Measurements from ENCODE around the gene INTS7. TPM values are rescaled to one million over a fixed set of nuclear protein-coding genes. Genes with fewer than 3 reads are reported as not detected.
"Not testable (repeated sequence)": the region's sequence is repeated elsewhere in the genome, so short reads cannot be mapped to it uniquely, and the experiment has no call there.

INTS7 gene
- total and polyA plus RNA-seq, 8 donors, result 3.1 to 10.1 (median 4.7) TPM

- DNase-seq (peak in 4 of 6 donors; percentile 14 to 60 (median 36)), FAIRE-seq (no peak), ATAC-seq (peak; percentile 30 to 60 (median 54))
- Histone ChIP-seq H3K36me3 (no peaks in the 10 kb centered on the region), H3K27me3 (no peaks in the 10 kb centered on the region), H3K4me3 (no peak overlapping the region), H3K27ac (peak overlapping the region in 2 of 4 donors; percentile 63 to 77), H3K9me3 (no peaks in the 10 kb centered on the region), H3K4me1 (peaks cover 10 to 24% (median 17%) of the 10 kb centered on the region in 3 donors)
- WGBS, 2 donors, result 31 to 38% methylated on average over 5 of the region's 5 CpGs
- intact Hi-C loops (cut with DNase I), result no loop called here
- TF ChIP-seq, protein P1, sequence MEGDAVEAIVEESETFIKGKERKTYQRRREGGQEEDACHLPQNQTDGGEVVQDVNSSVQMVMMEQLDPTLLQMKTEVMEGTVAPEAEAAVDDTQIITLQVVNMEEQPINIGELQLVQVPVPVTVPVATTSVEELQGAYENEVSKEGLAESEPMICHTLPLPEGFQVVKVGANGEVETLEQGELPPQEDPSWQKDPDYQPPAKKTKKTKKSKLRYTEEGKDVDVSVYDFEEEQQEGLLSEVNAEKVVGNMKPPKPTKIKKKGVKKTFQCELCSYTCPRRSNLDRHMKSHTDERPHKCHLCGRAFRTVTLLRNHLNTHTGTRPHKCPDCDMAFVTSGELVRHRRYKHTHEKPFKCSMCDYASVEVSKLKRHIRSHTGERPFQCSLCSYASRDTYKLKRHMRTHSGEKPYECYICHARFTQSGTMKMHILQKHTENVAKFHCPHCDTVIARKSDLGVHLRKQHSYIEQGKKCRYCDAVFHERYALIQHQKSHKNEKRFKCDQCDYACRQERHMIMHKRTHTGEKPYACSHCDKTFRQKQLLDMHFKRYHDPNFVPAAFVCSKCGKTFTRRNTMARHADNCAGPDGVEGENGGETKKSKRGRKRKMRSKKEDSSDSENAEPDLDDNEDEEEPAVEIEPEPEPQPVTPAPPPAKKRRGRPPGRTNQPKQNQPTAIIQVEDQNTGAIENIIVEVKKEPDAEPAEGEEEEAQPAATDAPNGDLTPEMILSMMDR (IDR thresholded peaks at IDR 0.05), result no peak
Observed at GRCh38 chr1:211920141-211920572, 115.2 kb downstream of the INTS7 start.

DNA sequence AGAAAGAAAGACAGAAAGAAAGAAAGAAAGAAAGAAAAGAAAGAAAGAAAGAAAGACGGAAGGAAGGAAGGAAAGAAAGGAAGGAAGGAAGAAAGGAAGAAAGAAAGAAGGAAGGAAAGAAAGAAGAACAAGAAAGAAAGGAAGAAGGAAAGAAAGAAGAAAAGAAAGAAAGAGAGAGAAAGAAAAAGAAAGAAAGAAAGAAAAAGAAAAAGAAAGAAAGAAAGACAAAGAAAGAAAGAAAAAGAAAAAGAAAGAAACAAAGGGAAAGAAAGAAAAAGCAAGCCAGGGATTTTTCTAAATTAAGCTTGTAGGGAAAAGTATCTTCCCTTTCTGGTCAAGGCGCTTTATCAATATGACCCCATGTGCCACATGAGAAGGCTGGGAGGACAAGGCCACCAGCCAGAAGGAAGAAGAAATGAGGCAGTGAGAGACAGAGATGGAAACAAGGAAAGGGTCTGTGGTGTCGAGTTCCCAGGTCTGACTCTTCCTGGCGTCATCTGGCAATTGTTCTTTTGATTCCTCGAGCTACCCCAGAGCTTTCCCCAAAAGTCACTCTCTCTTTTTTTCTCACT is 116.4 kb downstream of the INTS7 start:
- Histone ChIP-seq H3K27me3 (no peaks in the 10 kb centered on the region), H3K4me1 (peaks cover 10 to 24% (median 17%) of the 10 kb centered on the region in 3 donors), H3K9me3 (no peaks in the 10 kb centered on the region), H3K27ac (peak overlapping the region in 2 of 4 donors; percentile 71 to 77), H3K4me3 (no peak overlapping the region), H3K36me3 (no peaks in the 10 kb centered on the region)
- intact Hi-C loops (cut with DNase I), result no loop called here
- no peak for FAIRE-seq
- TF ChIP-seq, protein P1 (IDR thresholded peaks at IDR 0.05), result no peak
- DNase-seq, result no peak
- no peak for ATAC-seq
- 93 to 96% methylated on average over 5 of the region's 5 CpGs for WGBS, 2 donors

- 88 to 91% methylated on average over 3 of the region's 3 CpGs for WGBS, 2 donors
- H3K9me3 ChIP-seq; DNase-seq; H3K4me3 ChIP-seq; intact Hi-C loops (cut with DNase I); FAIRE-seq; H3K27ac ChIP-seq; H3K27me3 ChIP-seq; H3K36me3 ChIP-seq; ATAC-seq: not testable (repeated sequence)
- peaks cover 10 to 24% (median 17%) of the 10 kb centered on the region in 3 donors for H3K4me1 ChIP-seq
Observed at GRCh38 chr1:211916458-211916857, 118.9 kb downstream of the INTS7 start.

DNA sequence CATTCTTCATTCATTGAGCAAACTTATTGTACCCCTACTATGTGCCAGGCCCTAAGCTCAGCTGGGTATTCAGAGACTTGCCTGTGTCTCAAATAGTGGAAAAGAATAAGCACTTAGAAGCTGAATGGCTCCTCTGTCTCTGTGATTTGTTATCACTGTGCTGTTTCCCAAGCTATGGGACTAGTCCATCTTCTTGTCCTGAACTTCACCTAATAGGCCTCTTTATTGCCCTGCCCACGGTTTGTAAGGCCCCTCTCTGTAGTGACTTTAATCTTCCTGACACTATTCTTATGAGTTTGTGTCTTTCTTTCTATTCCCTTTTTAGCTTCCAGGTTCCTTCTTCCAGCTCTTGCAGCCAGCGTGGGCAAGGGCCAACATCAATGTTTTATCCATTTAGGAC is 119.4 kb downstream of the INTS7 start:
- no peak for FAIRE-seq
- no peak overlapping the region for H3K4me3 ChIP-seq
- H3K9me3 ChIP-seq, result no peaks in the 10 kb centered on the region
- TF ChIP-seq, protein P1 (IDR thresholded peaks at IDR 0.05), result no peak
- H3K4me1 ChIP-seq, result peaks cover 10 to 24% (median 17%) of the 10 kb centered on the region in 3 donors
- no peak overlapping the region for H3K27ac ChIP-seq
- no peaks in the 10 kb centered on the region for H3K36me3 ChIP-seq
- intact Hi-C loops (cut with DNase I), result no loop called here
- WGBS, 2 donors, result 66 to 76% methylated on average over 2 of the region's 2 CpGs
- no peak for ATAC-seq
- no peaks in the 10 kb centered on the region for H3K27me3 ChIP-seq
- no peak for DNase-seq

DNA sequence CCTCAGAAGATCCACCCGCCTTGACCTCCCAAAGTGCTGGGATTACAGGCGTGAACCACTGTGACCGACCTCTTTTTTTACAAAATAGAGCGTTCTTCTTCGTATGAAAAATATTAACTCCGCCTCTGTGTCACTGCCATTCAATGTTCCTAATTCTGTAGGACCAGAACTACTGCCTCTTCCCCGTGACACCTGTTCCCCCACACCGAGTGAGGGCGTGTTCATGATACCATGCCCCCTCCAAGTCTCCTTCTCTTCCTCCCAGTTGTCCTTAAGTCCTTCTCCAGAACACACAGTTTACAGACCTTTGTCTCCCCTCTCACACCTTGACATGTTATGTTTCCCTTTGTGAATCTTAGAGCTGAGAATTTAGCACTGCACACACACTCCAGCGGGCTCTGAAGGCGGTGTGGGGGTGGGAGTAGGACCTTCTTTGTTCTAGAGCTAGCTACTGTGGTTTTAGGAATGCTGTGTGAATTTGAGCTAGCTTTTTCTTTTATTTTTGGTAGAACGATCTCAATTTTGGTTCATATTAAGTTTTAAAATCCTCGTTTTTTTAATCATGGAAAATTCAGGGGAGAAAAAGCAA is 122.4 kb downstream of the INTS7 start:
- Histone ChIP-seq H3K27me3 (no peaks in the 10 kb centered on the region), H3K9me3 (no peaks in the 10 kb centered on the region), H3K27ac (no peak overlapping the region), H3K36me3 (no peaks in the 10 kb centered on the region), H3K4me1 (peaks cover 6 to 7% (median 7%) of the 10 kb centered on the region in 3 donors), H3K4me3 (no peak overlapping the region)
- DNase-seq (no peak), FAIRE-seq (no peak), ATAC-seq (no peak)
- WGBS, 2 donors, result 86 to 91% methylated on average over 13 of the region's 13 CpGs
- intact Hi-C loops (cut with DNase I), result no loop called here
- TF ChIP-seq, protein P1 (IDR thresholded peaks at IDR 0.05), result no peak

Measured in pancreas (tissue), 10 donors.